Astrocyte of the cerebellum (primary cell): ENCODE results near the gene PPOX.

Experiments
- DNase-seq: peaks from one replicate; pipeline ENCODE4 v3.0.0-alpha.2; 2011; ENCODE audit warnings: low read depth
- H3K4me3 ChIP-seq: 2 replicates; pipeline ENCODE4 v1.5.1; 2011; ENCODE audit warnings: mild to moderate bottlenecking, low read depth, low read length, moderate library complexity
- CTCF ChIP-seq: IDR thresholded peaks from 2 replicates; pipeline ENCODE4 v1.5.1; 2012; ENCODE audit warnings: low read length, low read depth, moderate library complexity, mild to moderate bottlenecking; ENCODE audit errors: missing control alignments
- in situ Hi-C: cut with HindIII; loops from 2 replicates; pipeline ENCODE4 v1.10.0; 2017; ENCODE audit warnings: low sequenced_read_pairs

PPOX gene

GRCh38 chr1:161166669-161167548 lies 683 bp downstream of the PPOX start:
- TF ChIP-seq CTCF: no peak
- no peak for DNase-seq
- H3K4me3 ChIP-seq: peak overlapping the region; percentile 83
- in situ Hi-C loops: no loop called here

DNA sequence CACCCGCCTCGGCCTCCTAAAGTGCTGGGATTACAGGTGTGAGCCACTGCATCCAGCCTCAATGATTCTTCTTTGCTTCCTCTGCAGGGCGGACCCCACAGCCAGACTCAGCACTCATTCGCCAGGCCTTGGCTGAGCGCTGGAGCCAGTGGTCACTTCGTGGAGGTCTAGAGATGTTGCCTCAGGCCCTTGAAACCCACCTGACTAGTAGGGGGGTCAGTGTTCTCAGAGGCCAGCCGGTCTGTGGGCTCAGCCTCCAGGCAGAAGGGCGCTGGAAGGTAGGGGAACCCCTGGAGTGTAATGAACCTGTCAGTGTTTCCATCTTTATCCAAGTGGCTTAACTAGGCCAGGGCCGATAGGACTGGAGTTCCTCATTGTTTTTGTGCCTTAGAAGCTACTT lies 2.7 kb downstream of the PPOX start:
- DNase-seq: no peak
- in situ Hi-C loops: no loop called here
- no peak for TF ChIP-seq CTCF
- no peak overlapping the region for H3K4me3 ChIP-seq

DNA sequence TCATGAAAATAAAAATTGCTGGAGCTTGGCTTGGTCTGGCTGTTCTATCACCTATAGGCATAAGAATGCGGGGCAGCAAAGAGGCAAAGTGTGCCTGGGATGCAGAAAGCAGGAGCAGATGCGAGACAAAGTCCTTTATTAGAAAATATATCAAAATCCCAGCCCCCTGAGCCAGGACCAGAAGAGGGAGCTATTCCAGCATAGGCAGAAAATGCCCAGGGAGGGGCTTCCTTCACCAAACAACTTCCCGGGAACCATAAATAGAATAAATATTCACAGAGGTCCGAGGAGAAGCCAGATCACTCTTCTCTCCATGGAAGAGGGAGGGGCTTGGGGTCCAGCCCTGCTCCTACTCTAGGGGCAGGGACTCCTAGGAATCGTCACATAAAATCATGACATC lies 5.0 kb downstream of the PPOX start:
- TF ChIP-seq CTCF: peak; percentile 23
- in situ Hi-C loops: no loop called here

DNA sequence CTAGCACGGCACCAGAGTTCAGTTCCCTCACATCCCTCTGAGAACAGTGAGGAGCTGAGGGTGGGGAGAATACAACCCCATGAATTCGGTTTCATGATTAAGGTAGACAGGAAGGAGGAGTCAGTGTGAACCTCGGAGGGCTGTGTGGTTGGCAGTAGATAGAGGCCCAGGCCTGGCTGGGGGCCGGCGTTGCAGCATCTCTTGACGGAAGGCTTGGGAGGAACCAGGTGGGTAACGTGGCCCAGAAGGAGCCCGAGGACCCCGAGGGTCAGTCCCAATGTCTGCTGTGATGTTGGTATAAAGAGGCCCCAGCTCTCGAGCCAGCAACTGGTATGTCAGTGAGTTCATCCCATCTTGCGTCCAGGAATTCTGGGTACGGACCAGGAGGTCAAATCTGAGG lies 5.5 kb downstream of the PPOX start:
- DNase-seq: no peak
- TF ChIP-seq CTCF: no peak
- H3K4me3 ChIP-seq: no peak overlapping the region
- in situ Hi-C loops: no loop called here

More for the DNA sequence above, 5.0 kb downstream of the PPOX start:
- DNase-seq: no peak
- no peak overlapping the region for H3K4me3 ChIP-seq

DNA sequence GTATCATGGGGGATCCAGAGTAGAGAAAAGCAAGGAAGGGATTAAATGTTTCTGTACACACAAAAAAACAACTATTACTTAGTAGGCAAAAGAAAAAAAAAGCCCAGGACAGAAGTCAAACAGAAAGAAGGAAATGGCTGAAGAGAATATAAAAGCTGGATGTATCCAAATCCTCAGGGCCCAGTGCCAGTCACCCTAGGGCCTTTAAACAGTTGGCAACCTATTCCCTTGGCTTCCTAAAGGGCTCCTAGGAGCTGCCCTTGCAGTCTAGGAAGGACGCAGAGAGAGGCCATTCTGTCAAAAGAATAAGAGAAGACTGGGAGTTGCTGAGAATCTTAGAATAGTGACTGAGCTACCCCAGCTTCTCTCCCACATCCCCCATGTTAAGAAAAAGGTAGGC lies 6.1 kb downstream of the PPOX start:
- DNase-seq: no peak
- TF ChIP-seq CTCF: no peak
- H3K4me3 ChIP-seq: no peak overlapping the region
- in situ Hi-C loops: no loop called here

- in situ Hi-C loops: no loop called here
- H3K4me3 ChIP-seq: no peak overlapping the region
- no peak for TF ChIP-seq CTCF
- peak; percentile 79 for DNase-seq
Measured at GRCh38 chr1:161172776-161173376, 6.7 kb downstream of the PPOX start.
